ENCODE results near the gene ISG15. TPM values are rescaled to one million over a fixed set of nuclear protein-coding genes. Genes with fewer than 3 reads are reported as not detected.
A peak's percentile ranks its signal among the peaks of the same experiment; 100 is the strongest.

ISG15 gene
- total RNA-seq, 1 experiment from 2014 or later = 758 TPM

- Histone ChIP-seq H3K9me2 (replicated peaks; ENCODE audit: low read length) (no peaks in the 10 kb centered on the region), H3K4me2 (ENCODE audit: low read length) (peak overlapping the region; percentile 96)
- CTCF ChIA-PET = no interaction called here
These were observed 46.4 kb downstream of the ISG15 start for GRCh38 chr1:1059494-1060280.

GRCh38 chr1:1060281-1061000 is 47.1 kb downstream of the ISG15 start:
- Histone ChIP-seq H3K4me1 (ENCODE audit: insufficient read depth, low read length) (peaks cover 52% of the 10 kb centered on the region), H3K9me2 (replicated peaks; ENCODE audit: low read length) (no peaks in the 10 kb centered on the region), H2AFZ (ENCODE audit: low read length) (no peak overlapping the region), H4K20me1 (ENCODE audit: low read length) (no peaks in the 10 kb centered on the region), H3K9me3 (ENCODE audit: low read length) (no peaks in the 10 kb centered on the region), H3K36me3 (ENCODE audit: low read depth, low read length) (peaks cover 4% of the 10 kb centered on the region; the same call in 1 of the 2 replicates), H3K4me2 (ENCODE audit: low read length) (peak overlapping the region; percentile 96), H3K9ac (ENCODE audit: low read length) (peak overlapping the region; percentile 67), H3K27me3 (ENCODE audit: low read length) (no peaks in the 10 kb centered on the region), H3K79me2 (ENCODE audit: low read length) (peaks cover 3% of the 10 kb centered on the region; the same call in 1 of the 2 replicates), H3K27ac (ENCODE audit: low read length) (no peak overlapping the region), H3F3A (ENCODE audit: low read length, unreplicated experiment) (no peaks in the 10 kb centered on the region), H3K4me3 (ENCODE audit: low read length) (peak overlapping the region; percentile 85)
- DNase-seq (no peak), ATAC-seq (no peak)
- intact Hi-C loops (cut with micrococcal nuclease) = loop anchor here (10.0 kb wide), 1 partner anchor 554 kb away; the partner anchor contains the start of gene MIB2
- ChIA-PET CTCF (interaction anchor here (0.7 kb wide), 1 partner anchor 47 kb away, joined by 3 read pairs; the partner anchor contains the start of gene ISG15), POLR2A (ENCODE audit: unreplicated experiment) (interaction anchor here (0.7 kb wide), 1 partner anchor 347 kb away, joined by 4 read pairs; no protein-coding TSS in a partner anchor)
- no peak for TF ChIP-seq EZH2 (IDR thresholded peaks at IDR 0.05; ENCODE audit: low read length, unreplicated experiment)
- TF ChIP-seq EZH2phosphoT487 (IDR thresholded peaks at IDR 0.05; ENCODE audit: borderline replicate concordance, low read length) = no peak
- no peak for TF ChIP-seq CTCF (conservative IDR thresholded peaks at IDR 0.05; ENCODE audit: low read depth, low read length)
- BruUV-seq (replicated peaks) = no TSS peak

More at GRCh38 chr1:1059494-1060280, 46.4 kb downstream of the ISG15 start:
- peak overlapping the region; percentile 70 for H2AFZ ChIP-seq (ENCODE audit: low read length)
- H3K9me3 ChIP-seq (ENCODE audit: low read length) = no peaks in the 10 kb centered on the region
- peaks cover 3% of the 10 kb centered on the region; the same call in 1 of the 2 replicates for H3K79me2 ChIP-seq (ENCODE audit: low read length)
- peak overlapping the region; percentile 85 for H3K4me3 ChIP-seq (ENCODE audit: low read length)
- intact Hi-C loops (cut with micrococcal nuclease) = loop anchor here (10.0 kb wide), 1 partner anchor 555 kb away; the partner anchor contains the start of gene MIB2
- H4K20me1 ChIP-seq (ENCODE audit: low read length) = no peaks in the 10 kb centered on the region
- peaks cover 52% of the 10 kb centered on the region for H3K4me1 ChIP-seq (ENCODE audit: insufficient read depth, low read length)
- peaks cover 12% of the 10 kb centered on the region for H3K36me3 ChIP-seq (ENCODE audit: low read depth, low read length)
- H3K27me3 ChIP-seq (ENCODE audit: low read length) = no peaks in the 10 kb centered on the region
- DNase-seq = peak; percentile 97
- TF ChIP-seq EZH2phosphoT487 (IDR thresholded peaks at IDR 0.05; ENCODE audit: borderline replicate concordance, low read length) = no peak
- TF ChIP-seq EZH2 (IDR thresholded peaks at IDR 0.05; ENCODE audit: low read length, unreplicated experiment) = no peak
- TF ChIP-seq CTCF (conservative IDR thresholded peaks at IDR 0.05; ENCODE audit: low read depth, low read length) = no peak
- H3F3A ChIP-seq (ENCODE audit: low read length, unreplicated experiment) = no peaks in the 10 kb centered on the region
- ATAC-seq = peak; percentile 55
- H3K27ac ChIP-seq (ENCODE audit: low read length) = no peak overlapping the region
- H3K9ac ChIP-seq (ENCODE audit: low read length) = peak overlapping the region; percentile 67
- BruUV-seq (replicated peaks) = TSS peak; percentile 29
- POLR2A ChIA-PET (ENCODE audit: unreplicated experiment) = interaction anchor here (0.7 to 0.9 kb wide), 2 partner anchors 38 to 348 kb away, joined by 4 to 7 read pairs; no protein-coding TSS in a partner anchor

Data from PC-3 (cell line).